GM21737 (cell line): Measurements from ENCODE around the gene PITPNM3.
"Not testable (repeated sequence)": the region's sequence is repeated elsewhere in the genome, so short reads cannot be mapped to it uniquely, and the experiment has no call there.

ENCODE experiments used
- ATAC-seq: cut with Tn5 transposase; IDR thresholded peaks from one replicate; pipeline ENCODE4 v1.9.1; 2021; ENCODE audit warnings: mild to moderate bottlenecking, moderate library complexity; ENCODE audit not compliant: unreplicated experiment

Gene PITPNM3

GRCh38 chr17:6556121-6557039, at the start of gene PITPNM3:
TSS of gene PITPNM3 (minus strand) at chr17:6556555. CDS start at chr17:6556406, 149 bp downstream.
- ATAC-seq: no peak

- no peak for ATAC-seq
Measured at GRCh38 chr17:6605142-6605541, 48.8 kb upstream of the PITPNM3 start.

- ATAC-seq: no peak
Measured at GRCh38 chr17:6603744-6604325, 47.5 kb upstream of the PITPNM3 start.

- ATAC-seq: no peak
Measured at GRCh38 chr17:6602141-6602540, 45.8 kb upstream of the PITPNM3 start.

GRCh38 chr17:6599364-6599763, 43.0 kb upstream of the PITPNM3 start:
- no peak for ATAC-seq

- ATAC-seq: no peak
Measured at GRCh38 chr17:6597727-6598126, 41.4 kb upstream of the PITPNM3 start.

- no peak for ATAC-seq
Measured at GRCh38 chr17:6596941-6597340, 40.6 kb upstream of the PITPNM3 start.

GRCh38 chr17:6596511-6596910, 40.2 kb upstream of the PITPNM3 start:
- ATAC-seq: no peak

GRCh38 chr17:6596081-6596480, 39.7 kb upstream of the PITPNM3 start:
- no peak for ATAC-seq

GRCh38 chr17:6593371-6593770, 37.0 kb upstream of the PITPNM3 start:
- ATAC-seq: not testable (repeated sequence)

- ATAC-seq: no peak
Measured at GRCh38 chr17:6592173-6592572, 35.8 kb upstream of the PITPNM3 start.

- ATAC-seq: no peak
Measured at GRCh38 chr17:6591599-6592158, 35.3 kb upstream of the PITPNM3 start.

GRCh38 chr17:6589266-6589946, 33.1 kb upstream of the PITPNM3 start:
- ATAC-seq: no peak

- ATAC-seq: no peak
Measured at GRCh38 chr17:6588165-6588564, 31.8 kb upstream of the PITPNM3 start.

GRCh38 chr17:6587310-6587709, 31.0 kb upstream of the PITPNM3 start:
- ATAC-seq: no peak

GRCh38 chr17:6583411-6583810, 27.1 kb upstream of the PITPNM3 start:
- ATAC-seq: no peak

- no peak for ATAC-seq
Measured at GRCh38 chr17:6580625-6581024, 24.3 kb upstream of the PITPNM3 start.

GRCh38 chr17:6578491-6578890, 22.1 kb upstream of the PITPNM3 start:
- no peak for ATAC-seq

- ATAC-seq: no peak
Measured at GRCh38 chr17:6577686-6578263, 21.4 kb upstream of the PITPNM3 start.

- ATAC-seq: no peak
Measured at GRCh38 chr17:6576038-6576785, 19.9 kb upstream of the PITPNM3 start.
